GOT3 (cell line): ENCODE results near the gene AGPAT2.
"Not testable (repeated sequence)": the region's sequence is repeated elsewhere in the genome, so short reads cannot be mapped to it uniquely, and the experiment has no call there.

ENCODE experiments used
- DNase-seq: peaks from one replicate; lab custom pipeline; 2025; ENCODE audit warnings: mixed read lengths; lab: John Stamatoyannopoulos, UW

AGPAT2 gene

GRCh38 chr9:136645352-136645902, 41.8 kb downstream of the AGPAT2 start:
- no peak for DNase-seq

- no peak for DNase-seq
Measured at GRCh38 chr9:136644593-136645351, 42.5 kb downstream of the AGPAT2 start.

GRCh38 chr9:136644343-136644592, 43.0 kb downstream of the AGPAT2 start:
- no peak for DNase-seq

- DNase-seq, result no peak
Measured at GRCh38 chr9:136643596-136644342, 43.5 kb downstream of the AGPAT2 start.

- DNase-seq, result no peak
Measured at GRCh38 chr9:136642439-136642921, 44.8 kb downstream of the AGPAT2 start.

- DNase-seq, result no peak
Measured at GRCh38 chr9:136640171-136641111, 46.8 kb downstream of the AGPAT2 start.

- no peak for DNase-seq
Measured at GRCh38 chr9:136634904-136635303, 52.4 kb downstream of the AGPAT2 start.

- DNase-seq, result not testable (repeated sequence)
Measured at GRCh38 chr9:136632491-136633106, 54.7 kb downstream of the AGPAT2 start.

- not testable (repeated sequence) for DNase-seq
Measured at GRCh38 chr9:136632072-136632471, 55.2 kb downstream of the AGPAT2 start.

- DNase-seq, result peak; percentile 38
Measured at GRCh38 chr9:136631038-136632000, 55.9 kb downstream of the AGPAT2 start.

- DNase-seq, result no peak
Measured at GRCh38 chr9:136630662-136630992, 56.6 kb downstream of the AGPAT2 start.

GRCh38 chr9:136629879-136630661, 57.2 kb downstream of the AGPAT2 start:
- DNase-seq, result no peak

- DNase-seq, result no peak
Measured at GRCh38 chr9:136629001-136629878, 58.0 kb downstream of the AGPAT2 start.

- no peak for DNase-seq
Measured at GRCh38 chr9:136628268-136628667, 59.0 kb downstream of the AGPAT2 start.

GRCh38 chr9:136627703-136628102, 59.6 kb downstream of the AGPAT2 start:
- no peak for DNase-seq

- no peak for DNase-seq
Measured at GRCh38 chr9:136626740-136627642, 60.3 kb downstream of the AGPAT2 start.

- DNase-seq, result no peak
Measured at GRCh38 chr9:136626066-136626725, 61.1 kb downstream of the AGPAT2 start.
